SK-MEL-5 (cell line): Measurements from ENCODE around the gene DDX21. TPM values are rescaled to one million over a fixed set of nuclear protein-coding genes. Genes with fewer than 3 reads are reported as not detected.
"Not testable (repeated sequence)": the region's sequence is repeated elsewhere in the genome, so short reads cannot be mapped to it uniquely, and the experiment has no call there.

Experiments used
- DNase-seq: peaks from one replicate; pipeline ENCODE4 v3.0.0-alpha.2; 2016; ENCODE audit warnings: low read depth, low spot score
- in situ Hi-C: cut with HindIII; loops from 2 replicates; pipeline ENCODE4 v1.10.0; 2016; ENCODE audit warnings: low sequenced_read_pairs, high pct_unique_total_duplicates, low pct_unique_long_range_greater_than_20kb
- total RNA-seq: library from RNA; depleted of rRNA; stranded (reverse); fragments of >200 nt; shearing (Covaris generic); gene quantifications from 2 replicates; pipeline ENCODE4 v1.2.3, GENCODE V29; 2014

Gene DDX21
- total RNA-seq, 1 experiment from 2014 or later, result 93.1 TPM

DNA sequence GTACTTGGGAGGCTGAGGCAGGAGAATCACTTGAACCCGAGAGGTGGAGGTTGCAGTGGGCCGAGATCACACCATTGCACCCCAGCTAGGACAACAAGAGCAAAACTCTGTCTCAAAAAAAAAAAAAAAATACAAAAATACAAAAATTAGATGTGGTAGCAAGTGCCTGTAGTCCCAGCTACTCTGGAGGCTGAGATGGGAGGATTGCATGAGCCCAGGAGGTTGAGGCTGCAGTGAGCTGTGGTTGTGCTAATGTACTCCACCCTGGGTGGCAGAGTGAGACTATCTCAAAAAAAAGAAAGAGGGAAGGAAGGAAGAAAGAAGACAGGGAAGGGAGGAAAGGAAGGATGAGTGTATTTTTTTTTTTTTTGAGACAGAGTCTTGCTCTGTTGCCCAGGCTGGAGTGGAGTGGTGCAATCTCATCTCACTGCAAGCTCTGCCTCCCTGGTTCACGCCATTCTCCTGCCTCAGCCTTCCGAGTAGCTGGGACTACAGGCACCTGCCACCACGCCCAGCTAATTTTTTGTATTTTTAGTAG lies 20.0 kb downstream of the DDX21 start:
- in situ Hi-C loops, DNase-seq: not testable (repeated sequence)

GRCh38 chr10:68979738-68980137 lies 23.8 kb downstream of the DDX21 start:
- DNase-seq, in situ Hi-C loops: not testable (repeated sequence)

GRCh38 chr10:68981074-68981473 lies 25.1 kb downstream of the DDX21 start:
- DNase-seq, result peak; percentile 15
- in situ Hi-C loops, result no loop called here

- in situ Hi-C loops, result no loop called here
Observed at GRCh38 chr10:68982389-68982788, 26.4 kb downstream of the DDX21 start.

GRCh38 chr10:68987611-68988010 lies 31.6 kb downstream of the DDX21 start:
- in situ Hi-C loops, result no loop called here
- DNase-seq, result no peak

More at GRCh38 chr10:68982389-68982788, 26.4 kb downstream of the DDX21 start:
- DNase-seq, result no peak

- in situ Hi-C loops, result no loop called here
- DNase-seq, result peak; percentile 96
Observed at GRCh38 chr10:68988530-68989316, 32.8 kb downstream of the DDX21 start, which contains the start of gene KIFBP. Gene KIFBP (plus strand): TSS chr10:68988803. CDS start chr10:68988833, 30 bp downstream.

DNA sequence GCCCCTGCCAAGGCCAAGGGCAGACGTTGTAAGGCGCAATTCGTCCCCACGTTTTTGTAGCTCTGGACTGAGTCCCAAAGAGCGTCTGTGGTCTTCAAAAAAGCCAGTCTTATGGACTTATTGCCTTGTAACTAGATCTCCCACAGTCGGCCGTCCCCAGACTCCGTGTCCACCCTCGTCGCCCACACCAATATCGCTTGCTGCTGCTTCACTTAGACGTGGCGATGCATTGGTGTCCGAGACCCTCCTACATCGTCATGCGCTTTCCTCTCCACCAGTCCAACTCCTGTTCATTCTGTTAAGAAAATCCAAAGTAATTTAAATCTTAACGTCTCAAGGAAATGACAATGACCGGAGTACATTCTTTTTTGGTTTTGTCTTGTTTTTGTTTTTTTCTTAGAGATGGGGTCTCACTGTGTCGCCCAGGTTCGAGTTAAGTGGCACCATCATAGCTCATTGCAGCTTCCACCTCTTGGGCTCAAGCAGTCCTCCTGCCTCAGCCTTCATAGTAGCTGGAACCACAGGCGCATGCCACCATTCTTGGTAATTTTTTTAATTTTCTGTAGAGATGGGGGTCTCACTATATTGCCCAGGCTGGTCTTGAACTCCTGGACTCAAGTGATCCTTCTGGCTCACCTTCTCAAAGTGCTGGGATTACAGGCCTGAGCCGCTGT lies 33.5 kb downstream of the DDX21 start:
- peak; percentile 2 for DNase-seq
- in situ Hi-C loops, result no loop called here

DNA sequence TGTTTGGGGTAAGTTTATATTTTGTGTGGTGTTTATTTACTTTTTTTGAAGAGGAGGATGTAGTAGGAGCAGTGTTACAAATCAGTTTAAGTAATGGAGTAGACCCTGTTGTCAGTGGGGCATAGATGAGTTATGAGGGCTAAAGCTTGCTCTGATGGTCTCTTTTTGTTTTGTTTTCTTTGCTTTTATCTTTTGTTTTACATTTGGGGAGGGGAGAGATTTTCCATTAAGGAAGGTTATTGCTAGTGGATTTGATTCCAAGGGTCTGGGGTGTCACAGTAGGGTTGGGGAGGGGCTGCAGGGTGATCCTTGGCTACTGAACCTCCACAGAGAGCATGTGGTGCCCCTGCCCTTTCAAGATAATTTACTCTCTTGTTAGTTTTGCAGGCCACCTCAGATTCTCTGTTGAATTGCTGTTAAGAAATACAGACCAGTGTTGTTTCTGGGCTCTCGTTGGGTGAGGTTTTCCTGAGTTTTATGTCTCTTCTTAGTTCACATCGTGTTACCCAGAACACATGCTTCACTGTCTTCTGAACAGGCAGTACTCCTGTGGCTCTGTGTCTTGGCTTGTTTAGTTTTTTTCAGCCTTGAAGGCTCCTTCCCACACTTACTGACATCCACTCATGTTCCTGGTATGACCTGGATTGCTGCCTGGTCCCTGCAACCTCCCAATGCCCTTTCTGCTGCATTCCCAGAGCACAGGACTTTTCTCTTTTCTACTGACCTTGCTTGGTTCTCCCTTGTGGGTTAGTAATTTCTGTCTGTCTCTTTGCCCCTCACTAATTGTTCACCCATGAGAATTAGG lies 36.9 kb downstream of the DDX21 start:
- in situ Hi-C loops, result no loop called here
- DNase-seq, result peak; percentile 55

- in situ Hi-C loops, result no loop called here
- no peak for DNase-seq
Observed at GRCh38 chr10:68997211-68997610, 41.2 kb downstream of the DDX21 start.

GRCh38 chr10:69004821-69005220 lies 48.9 kb downstream of the DDX21 start:
- in situ Hi-C loops, result no loop called here
- DNase-seq, result peak; percentile 53

GRCh38 chr10:69005704-69006485 lies 49.9 kb downstream of the DDX21 start:
- in situ Hi-C loops, result no loop called here

DNA sequence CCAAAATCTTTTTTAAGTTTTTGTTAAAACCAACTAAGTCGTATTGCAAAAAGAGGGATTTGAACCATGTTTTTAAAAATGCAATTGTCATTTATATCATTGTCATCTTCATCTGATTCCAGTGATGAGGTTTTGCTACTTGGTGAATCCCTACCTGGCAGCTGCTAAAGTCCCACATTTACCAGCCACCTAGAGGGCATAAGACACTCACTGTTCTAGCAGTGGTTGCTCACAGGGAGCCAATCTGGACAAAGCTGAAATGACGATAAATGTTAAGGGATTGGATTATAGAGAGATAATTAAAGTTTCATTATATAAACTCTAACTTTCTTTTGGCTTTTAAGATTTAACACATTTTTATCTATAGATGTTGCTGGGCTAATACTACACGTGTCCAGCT lies 51.3 kb downstream of the DDX21 start:
- in situ Hi-C loops, result no loop called here
- peak; percentile 6 for DNase-seq

More at GRCh38 chr10:69005704-69006485, 49.9 kb downstream of the DDX21 start:
- no peak for DNase-seq

GRCh38 chr10:69009360-69009759 lies 53.4 kb downstream of the DDX21 start:
- in situ Hi-C loops, result no loop called here

DNA sequence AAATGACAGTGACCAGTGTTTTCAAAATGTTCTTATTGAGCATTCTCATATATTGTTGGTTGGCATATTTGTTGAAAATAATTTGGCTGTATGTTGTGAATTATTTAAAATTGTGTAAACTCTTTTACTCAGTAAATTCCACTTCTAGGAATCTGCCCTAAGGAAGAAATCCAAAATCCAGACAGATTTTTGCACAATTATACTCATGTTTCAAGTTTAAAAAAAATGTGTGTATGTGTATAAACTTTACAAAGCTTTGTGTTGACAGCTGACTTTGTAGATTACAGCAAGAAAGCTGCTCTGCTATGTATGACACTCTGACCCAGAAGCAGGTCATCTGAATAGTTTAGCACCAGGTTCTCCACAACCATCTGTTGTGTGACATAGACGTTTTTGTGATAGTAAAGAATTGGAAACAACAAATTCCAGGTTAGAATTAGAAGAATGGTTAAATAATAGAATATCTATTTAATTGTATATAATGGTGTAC lies 54.2 kb downstream of the DDX21 start:
- no peak for DNase-seq
- in situ Hi-C loops, result no loop called here

More at GRCh38 chr10:69009360-69009759, 53.4 kb downstream of the DDX21 start:
- no peak for DNase-seq

GRCh38 chr10:69012778-69013177 lies 56.8 kb downstream of the DDX21 start:
- in situ Hi-C loops, DNase-seq: not testable (repeated sequence)

DNA sequence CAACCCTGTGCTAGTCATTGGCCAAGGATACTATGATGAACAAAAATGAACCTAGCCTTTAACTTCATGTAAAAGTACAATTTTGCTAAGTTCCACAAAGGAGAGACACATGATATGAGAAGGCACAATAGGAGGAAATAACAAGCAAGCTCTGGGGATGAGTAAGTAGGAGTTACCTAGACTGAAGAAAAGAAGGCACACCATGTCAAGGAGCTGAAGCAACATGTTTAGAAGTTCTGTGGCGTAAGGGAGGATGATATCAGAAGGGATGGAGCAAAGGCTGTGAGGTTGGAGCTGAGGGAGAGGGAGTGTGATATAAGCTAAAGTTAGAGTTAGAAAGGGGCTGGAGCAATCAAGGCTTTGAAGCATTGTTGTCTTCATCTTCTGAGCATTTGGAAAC lies 58.2 kb downstream of the DDX21 start:
- in situ Hi-C loops, result no loop called here
- no peak for DNase-seq

DNA sequence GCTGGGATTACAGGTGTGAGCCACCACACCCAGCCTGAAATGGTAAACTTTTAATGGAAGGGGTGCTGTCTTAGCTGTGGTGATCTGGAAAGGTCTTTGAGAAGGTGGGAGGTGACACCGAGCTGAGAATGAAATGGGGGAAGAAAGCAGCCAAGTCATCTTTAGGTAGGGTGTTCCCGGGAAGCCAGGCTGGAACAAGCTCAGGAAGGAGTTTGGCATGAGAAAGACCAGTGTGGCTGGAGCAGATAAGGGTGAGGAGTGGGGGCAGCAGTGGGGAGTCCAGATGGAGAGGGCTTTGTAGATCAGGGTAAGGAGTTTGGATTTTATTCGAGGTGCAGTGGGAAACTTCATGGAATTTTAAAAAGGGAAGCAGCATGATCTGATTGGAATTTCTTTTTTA lies 62.6 kb downstream of the DDX21 start:
- in situ Hi-C loops, result no loop called here

More for the DNA sequence above, 62.6 kb downstream of the DDX21 start:
- DNase-seq, result no peak
